Nephron progenitor cell (in vitro differentiated cells): ENCODE data around the gene EPHA8.
A peak's percentile ranks its signal among the peaks of the same experiment; 100 is the strongest.

Source experiments
- DNase-seq: peaks from one replicate; pipeline ENCODE4 v3.0.0; 2021
- H3K27ac Mint-ChIP-seq: 2 replicates; pipeline ENCODE4 v1.8.0; 2021; ENCODE audit warnings: mild to moderate bottlenecking, moderate library complexity, mixed read lengths
- H3K27me3 Mint-ChIP-seq: 2 replicates; pipeline ENCODE4 v1.8.0; 2021; ENCODE audit warnings: mild to moderate bottlenecking, low read depth, mixed read lengths; ENCODE audit not compliant: poor library complexity
- H3K36me3 Mint-ChIP-seq: 2 replicates; pipeline ENCODE4 v1.8.0; 2021; ENCODE audit warnings: low read depth, mixed read lengths
- H3K4me1 Mint-ChIP-seq: 2 replicates; pipeline ENCODE4 v1.8.0; 2021; ENCODE audit warnings: mixed read lengths
- H3K4me3 Mint-ChIP-seq: 2 replicates; pipeline ENCODE4 v1.8.0; 2021; ENCODE audit warnings: mild to moderate bottlenecking, moderate library complexity, mixed read lengths
- H3K9me3 Mint-ChIP-seq: 2 replicates; pipeline ENCODE4 v1.8.0; 2021; ENCODE audit warnings: mild to moderate bottlenecking, moderate library complexity, mixed read lengths
- CTCF ChIP-seq: fragments of 200-600 bp; sonication (generic); IDR thresholded peaks from 2 replicates; pipeline ENCODE4 v1.5.0; 2021; ENCODE audit warnings: antibody characterized with exemption

EPHA8 gene

GRCh38 chr1:22602060-22602740, 38.9 kb downstream of the EPHA8 start:
- no peak overlapping the region for H3K27ac Mint-ChIP-seq
- no peaks in the 10 kb centered on the region for H3K4me1 Mint-ChIP-seq
- H3K9me3 Mint-ChIP-seq = no peaks in the 10 kb centered on the region
- H3K27me3 Mint-ChIP-seq = peaks cover 73% of the 10 kb centered on the region
- no peak for TF ChIP-seq CTCF
- no peak for DNase-seq
- no peak overlapping the region for H3K4me3 Mint-ChIP-seq
- H3K36me3 Mint-ChIP-seq = no peaks in the 10 kb centered on the region

GRCh38 chr1:22606161-22606560, 42.9 kb downstream of the EPHA8 start:
- Mint-ChIP-seq H3K27ac (no peak overlapping the region), H3K4me3 (no peak overlapping the region), H3K27me3 (peaks cover 87% of the 10 kb centered on the region), H3K4me1 (no peaks in the 10 kb centered on the region), H3K36me3 (no peaks in the 10 kb centered on the region), H3K9me3 (no peaks in the 10 kb centered on the region)
- no peak for TF ChIP-seq CTCF
- no peak for DNase-seq

- peak; percentile 73 for DNase-seq
- Mint-ChIP-seq H3K4me1 (no peaks in the 10 kb centered on the region), H3K27me3 (peaks cover 95% of the 10 kb centered on the region), H3K27ac (no peak overlapping the region), H3K9me3 (no peaks in the 10 kb centered on the region), H3K4me3 (no peak overlapping the region), H3K36me3 (no peaks in the 10 kb centered on the region)
- TF ChIP-seq CTCF = no peak
Observed at GRCh38 chr1:22607154-22607553, 43.9 kb downstream of the EPHA8 start.

- Mint-ChIP-seq H3K36me3 (no peaks in the 10 kb centered on the region), H3K9me3 (no peaks in the 10 kb centered on the region), H3K27ac (no peak overlapping the region), H3K27me3 (peaks cover 94% of the 10 kb centered on the region), H3K4me1 (no peaks in the 10 kb centered on the region), H3K4me3 (no peak overlapping the region)
- no peak for TF ChIP-seq CTCF
- no peak for DNase-seq
Observed at GRCh38 chr1:22608361-22608760, 45.1 kb downstream of the EPHA8 start.

- TF ChIP-seq CTCF = no peak
- Mint-ChIP-seq H3K27me3 (peaks cover 91% of the 10 kb centered on the region), H3K27ac (no peak overlapping the region)
Observed at GRCh38 chr1:22609291-22609690, 46.0 kb downstream of the EPHA8 start.

GRCh38 chr1:22611530-22611947, 48.2 kb downstream of the EPHA8 start:
- TF ChIP-seq CTCF = no peak
- H3K27ac Mint-ChIP-seq = no peak overlapping the region
- H3K27me3 Mint-ChIP-seq = peaks cover 88% of the 10 kb centered on the region
- DNase-seq = peak; percentile 93
- H3K36me3 Mint-ChIP-seq = no peaks in the 10 kb centered on the region
- H3K4me3 Mint-ChIP-seq = no peak overlapping the region
- no peaks in the 10 kb centered on the region for H3K9me3 Mint-ChIP-seq
- no peaks in the 10 kb centered on the region for H3K4me1 Mint-ChIP-seq

More at GRCh38 chr1:22609291-22609690, 46.0 kb downstream of the EPHA8 start:
- DNase-seq = no peak
- Mint-ChIP-seq H3K4me1 (no peaks in the 10 kb centered on the region), H3K4me3 (no peak overlapping the region), H3K36me3 (no peaks in the 10 kb centered on the region), H3K9me3 (no peaks in the 10 kb centered on the region)
